ENCODE data around the gene TCTN3.
"Not testable (repeated sequence)": the region's sequence is repeated elsewhere in the genome, so short reads cannot be mapped to it uniquely, and the experiment has no call there.

Gene TCTN3

DNA sequence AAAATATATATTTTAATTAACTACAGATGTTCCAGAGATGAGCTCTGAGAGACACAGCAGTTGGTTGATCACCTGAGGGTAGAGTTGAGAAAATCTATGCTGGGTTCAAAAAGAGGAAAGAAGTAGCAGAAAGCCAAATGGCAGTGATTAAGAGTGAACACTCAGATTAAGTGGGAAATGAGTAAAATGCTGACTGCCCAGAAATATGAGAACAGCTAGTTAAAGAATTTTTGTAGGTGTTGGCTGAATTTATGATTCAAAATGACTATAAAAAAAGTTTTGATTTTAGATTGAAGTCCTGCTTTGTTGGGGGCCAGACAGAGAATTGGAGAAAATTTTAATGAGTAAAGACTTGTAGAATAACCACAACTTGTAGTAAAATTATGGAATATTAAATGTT lies 9.8 kb downstream of the TCTN3 start:
- FAIRE-seq: no peak
- DNase-seq (ENCODE audit: insufficient read length, low spot score): no peak
- no peak for TF ChIP-seq CTCF (IDR thresholded peaks at IDR 0.05; ENCODE audit: insufficient read depth, missing control alignments)

DNA sequence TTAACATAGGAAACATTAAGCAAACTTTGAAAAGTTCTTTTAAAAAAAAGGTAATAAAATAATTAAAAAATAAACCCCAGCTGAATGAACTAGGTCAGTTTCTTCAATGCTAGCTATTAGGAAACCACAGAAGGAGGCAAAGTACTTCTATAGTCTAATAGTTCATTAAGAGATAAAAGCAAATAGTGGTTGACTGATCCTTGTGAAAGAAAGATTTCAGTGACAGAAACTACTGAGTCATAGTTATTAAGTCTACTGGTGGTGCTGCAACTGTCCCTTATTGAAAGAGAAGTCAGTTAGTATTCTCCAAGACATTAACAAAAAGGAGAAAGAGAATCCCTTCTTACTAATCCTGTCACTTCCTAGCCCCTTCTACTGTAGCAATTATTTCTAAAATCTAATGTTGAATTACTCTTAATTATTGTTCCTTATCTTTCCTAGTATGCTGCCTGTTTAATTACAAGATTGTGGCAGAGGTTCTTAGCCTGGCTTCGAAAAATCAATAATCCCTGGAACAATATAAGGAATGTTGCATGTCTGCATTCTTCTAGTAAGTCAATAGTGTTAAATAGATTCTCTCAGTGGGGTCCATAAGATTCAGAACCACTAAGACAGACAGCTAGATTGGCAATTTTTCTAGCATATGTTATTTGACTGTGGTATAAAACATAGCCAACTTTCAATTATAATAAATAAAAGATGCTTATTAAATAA lies 18.2 kb downstream of the TCTN3 start:
- FAIRE-seq: no peak
- no peak for DNase-seq (ENCODE audit: insufficient read length, low spot score)
- TF ChIP-seq CTCF (IDR thresholded peaks at IDR 0.05; ENCODE audit: insufficient read depth, missing control alignments): no peak

DNA sequence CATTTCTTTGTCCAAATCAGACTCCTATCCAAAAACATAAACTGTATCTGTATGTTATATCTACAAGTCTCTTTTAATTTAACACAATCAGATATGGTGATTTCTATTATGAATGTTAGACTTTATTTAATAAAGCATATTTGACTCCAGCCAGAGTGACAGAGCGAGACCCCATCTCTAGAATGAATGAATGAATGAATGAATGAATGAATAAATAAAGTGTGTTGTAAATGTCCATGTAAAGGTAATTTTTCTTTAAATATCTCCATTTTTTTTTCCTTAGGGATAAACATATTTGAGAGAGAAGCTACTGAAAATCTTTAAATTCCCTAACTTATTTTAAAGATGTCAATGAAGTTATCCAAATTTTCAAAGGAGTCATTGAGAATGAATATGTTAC lies 19.1 kb downstream of the TCTN3 start:
- DNase-seq (ENCODE audit: insufficient read length, low spot score) (no peak), FAIRE-seq (no peak)
- TF ChIP-seq CTCF (IDR thresholded peaks at IDR 0.05; ENCODE audit: insufficient read depth, missing control alignments): no peak

DNA sequence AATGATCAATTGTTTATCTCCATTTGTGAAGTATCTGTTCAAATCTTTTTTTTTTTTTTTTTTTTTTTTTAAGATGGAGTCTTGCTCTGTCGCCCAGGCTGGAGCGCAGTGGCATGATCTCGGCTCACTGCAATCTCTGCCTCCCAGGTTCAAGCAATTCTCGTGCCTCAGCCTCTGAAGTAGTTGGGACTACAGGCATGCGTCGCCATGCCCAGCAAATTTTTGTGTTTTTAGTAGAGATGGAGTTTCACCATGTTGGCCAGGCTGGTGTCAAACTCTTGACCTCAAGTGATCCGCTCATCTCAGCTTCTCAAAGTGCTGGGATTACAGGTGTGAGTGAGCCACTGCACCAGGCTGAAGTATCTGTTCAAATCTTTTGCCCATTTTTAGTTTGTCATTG lies 21.1 kb downstream of the TCTN3 start:
- not testable (repeated sequence) for FAIRE-seq; DNase-seq (ENCODE audit: insufficient read length, low spot score)

DNA sequence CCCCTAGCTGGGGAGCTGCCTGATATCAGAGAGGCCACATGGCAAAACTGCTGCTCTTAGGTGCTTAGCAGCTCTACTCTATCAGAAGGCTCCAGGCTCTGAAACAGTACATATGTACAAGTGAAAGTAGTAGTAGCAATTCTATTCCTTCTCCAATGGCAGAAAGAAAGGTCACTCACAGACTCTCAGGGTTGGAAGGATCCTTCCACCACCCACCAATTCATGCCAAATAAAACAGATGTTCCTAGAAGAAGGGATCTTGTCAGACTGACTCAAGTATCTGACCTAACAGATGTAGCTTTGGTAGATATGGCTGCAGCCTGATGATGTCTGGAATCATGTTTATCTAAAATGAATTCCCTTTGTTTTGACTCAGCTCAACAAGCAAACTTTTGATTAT lies 29.2 kb downstream of the TCTN3 start:
- no peak for DNase-seq (ENCODE audit: insufficient read length, low spot score)
- no peak for TF ChIP-seq CTCF (IDR thresholded peaks at IDR 0.05; ENCODE audit: insufficient read depth, missing control alignments)
- FAIRE-seq: no peak

DNA sequence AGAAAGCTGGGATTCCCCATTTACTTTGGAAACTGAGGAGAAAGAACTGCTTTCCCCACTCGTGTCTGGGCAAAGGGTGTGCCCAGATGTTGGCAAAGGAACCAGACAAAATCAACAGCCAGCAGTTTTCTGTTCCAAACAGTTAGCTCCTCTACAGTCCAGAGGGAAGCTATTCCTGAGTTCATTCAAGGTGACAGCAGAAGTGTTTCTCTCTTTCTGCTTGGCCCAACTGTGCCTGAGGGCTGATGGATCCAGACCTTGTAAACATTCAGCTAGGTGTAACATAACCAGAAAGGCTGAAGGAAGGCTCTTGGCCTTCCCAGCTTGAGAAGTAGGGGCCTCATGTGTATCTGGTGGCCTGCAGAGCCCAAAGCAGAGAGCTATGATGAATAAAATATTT lies 30.2 kb downstream of the TCTN3 start:
- no peak for TF ChIP-seq CTCF (IDR thresholded peaks at IDR 0.05; ENCODE audit: insufficient read depth, missing control alignments)
- DNase-seq (ENCODE audit: insufficient read length, low spot score) (no peak), FAIRE-seq (no peak)

DNA sequence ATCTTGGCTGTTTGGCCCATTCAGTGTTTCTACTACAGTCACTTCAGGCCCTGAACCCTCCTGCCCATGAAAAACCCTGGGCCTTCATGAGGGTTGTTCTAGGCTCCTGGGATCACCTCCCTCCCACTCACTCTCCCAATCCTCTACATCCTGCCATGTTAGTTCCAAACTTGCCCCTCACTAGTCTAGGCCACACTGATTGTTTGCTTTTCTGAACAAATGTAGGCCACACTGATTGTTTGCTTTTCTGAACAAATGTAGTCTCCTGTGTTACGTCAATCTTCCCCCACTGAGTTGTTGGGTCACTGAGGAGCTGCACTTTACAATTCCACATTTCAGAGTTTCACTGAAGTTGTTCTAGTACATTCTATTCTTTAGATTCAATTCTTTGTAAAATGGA lies 31.9 kb downstream of the TCTN3 start:
- no peak for DNase-seq (ENCODE audit: insufficient read length, low spot score)
- TF ChIP-seq CTCF (IDR thresholded peaks at IDR 0.05; ENCODE audit: insufficient read depth, missing control alignments): no peak
- no peak for FAIRE-seq

GRCh38 chr10:95660283-95660682 lies 33.4 kb downstream of the TCTN3 start:
- FAIRE-seq: no peak
- no peak for TF ChIP-seq CTCF (IDR thresholded peaks at IDR 0.05; ENCODE audit: insufficient read depth, missing control alignments)
- no peak for DNase-seq (ENCODE audit: insufficient read length, low spot score)
